H1 (cell line): ENCODE data around the gene ANKRD60. TPM values are rescaled to one million over a fixed set of nuclear protein-coding genes. Genes with fewer than 3 reads are reported as not detected.

ENCODE experiments used
- CTCF ChIA-PET: fragments of 300-600 bp; sonication (Branson Sonifier 250); formaldehyde crosslinking; loops from one replicate; lab custom pipeline; 2021; ENCODE audit not compliant: partially characterized antibody; lab: Charles Lee
- POLR2A ChIA-PET: fragments of 300-600 bp; sonication (Branson Sonifier 250); formaldehyde crosslinking; loops from one replicate; lab custom pipeline; 2021; ENCODE audit warnings: inconsistent platforms; ENCODE audit not compliant: partially characterized antibody; lab: Charles Lee
- DNase-seq, 2 experiments: peaks; one replicate each; pipeline versions ENCODE4 v3.0.0 to v3.0.0-alpha.2; 2010 to 2022; ENCODE audit warnings: low spot score in 2 of 2, low read depth in 1 of 2, mixed read lengths in 1 of 2
- FAIRE-seq: peaks from 2 replicates; lab custom pipeline; 2011; peaks lifted over from hg19 to GRCh38; lab: Jason Lieb, UNC
- H2AFZ ChIP-seq: 2 replicates; pipeline ENCODE4 v1.8.1; 2012; ENCODE audit warnings: low read length, inconsistent platforms
- H2AK5ac ChIP-seq: 2 replicates; pipeline ENCODE4 v1.6.1; 2013; ENCODE audit warnings: low read depth, low read length
- H2BK120ac ChIP-seq: replicated peaks from 2 replicates; pipeline ENCODE3; 2013; ENCODE audit warnings: low read depth, low read length, inconsistent platforms
- H2BK12ac ChIP-seq: 2 replicates; pipeline ENCODE4 v1.6.1; 2013; ENCODE audit warnings: low read depth, low read length
- H2BK15ac ChIP-seq: 2 replicates; pipeline ENCODE4 v1.6.1; 2013; ENCODE audit warnings: low read length
- H2BK20ac ChIP-seq: 2 replicates; pipeline ENCODE4 v1.6.1; 2013; ENCODE audit warnings: low read length
- H2BK5ac ChIP-seq: 2 replicates; pipeline ENCODE4 v1.6.1; 2013; ENCODE audit warnings: low read depth, low read length
- H3K14ac ChIP-seq: 2 replicates; pipeline ENCODE4 v1.6.1; 2013; ENCODE audit warnings: inconsistent platforms; ENCODE audit not compliant: insufficient read length
- H3K18ac ChIP-seq: 2 replicates; pipeline ENCODE4 v1.6.1; 2013; ENCODE audit warnings: low read length; ENCODE audit errors: extremely low read depth
- H3K23ac ChIP-seq: 2 replicates; pipeline ENCODE4 v1.6.1; 2013; ENCODE audit warnings: inconsistent platforms; ENCODE audit not compliant: insufficient read length
- H3K23me2 ChIP-seq: 2 replicates; pipeline ENCODE4 v1.6.1; 2013; ENCODE audit warnings: low read depth, low read length
- H3K27ac ChIP-seq: 2 replicates; pipeline ENCODE4 v1.6.1; 2011; ENCODE audit warnings: low read depth, low read length, inconsistent platforms
- H3K27me3 ChIP-seq, 4 experiments: replicated peaks in 1 of 4; 1 replicate in 1 of 4; 2 replicates in 3 of 4; pipeline versions ENCODE4 v1.6.1 to v1.8.1; 2011 to 2013; ENCODE audit warnings: low read length in 3 of 4, mild to moderate bottlenecking in 3 of 4, inconsistent platforms in 2 of 4, mixed read lengths in 2 of 4, moderate library complexity in 1 of 4; ENCODE audit not compliant: control insufficient read depth in 3 of 4, insufficient read depth in 3 of 4; ENCODE audit errors: extremely low read depth in 1 of 4
- H3K36me3 ChIP-seq, 4 experiments: 2 replicates each; pipeline versions ENCODE4 v1.6.1 to v1.8.1; 2011 to 2013; ENCODE audit warnings: mild to moderate bottlenecking in 4 of 4, low read length in 3 of 4, moderate library complexity in 2 of 4, control low read depth in 1 of 4, inconsistent platforms in 1 of 4; ENCODE audit not compliant: insufficient read depth in 4 of 4, control insufficient read depth in 2 of 4
- H3K4ac ChIP-seq: replicated peaks from 2 replicates; pipeline ENCODE3; 2013; ENCODE audit warnings: low read length, low read depth, mixed read lengths, inconsistent platforms; ENCODE audit not compliant: insufficient read length
- H3K4me1 ChIP-seq, 4 experiments: replicated peaks in 1 of 4; 1 replicate in 1 of 4; 2 replicates in 3 of 4; pipeline versions ENCODE4 v1.6.1 to v1.8.1; 2011 to 2013; ENCODE audit warnings: low read length in 3 of 4, inconsistent platforms in 2 of 4, mixed read lengths in 1 of 4; ENCODE audit not compliant: insufficient read depth in 4 of 4, control insufficient read depth in 3 of 4
- H3K4me2 ChIP-seq, 2 experiments: 2 replicates each; pipeline versions ENCODE4 v1.6.1 to v1.8.1; 2011 to 2013; ENCODE audit warnings: low read depth in 2 of 2, low read length in 2 of 2, control low read depth in 1 of 2, inconsistent platforms in 1 of 2, mild to moderate bottlenecking in 1 of 2; ENCODE audit not compliant: insufficient read depth in 1 of 2
- H3K4me3 ChIP-seq, 4 experiments: fragments of 200-600, 300-600 bp in 1 of 4; sonication (generic), shearing (Covaris generic), sonication (Bioruptor Twin) in 1 of 4; 2 replicates each; pipeline versions ENCODE4 v1.5.1 to v1.8.1; 2011 to 2016; ENCODE audit warnings: low read length in 4 of 4, low read depth in 3 of 4, control low read depth in 2 of 4, inconsistent platforms in 2 of 4, mild to moderate bottlenecking in 2 of 4, mixed read lengths in 1 of 4, moderate library complexity in 1 of 4; ENCODE audit not compliant: insufficient read depth in 2 of 4; ENCODE audit errors: extremely low read depth in 1 of 4
- H3K56ac ChIP-seq: replicated peaks from 2 replicates; pipeline ENCODE3; 2013; ENCODE audit warnings: low read depth, mild to moderate bottlenecking, mixed read lengths, low read length, inconsistent platforms; ENCODE audit not compliant: insufficient read length
- H3K79me1 ChIP-seq: 2 replicates; pipeline ENCODE4 v1.6.1; 2013; ENCODE audit warnings: low read depth, low read length, control low read depth
- H3K79me2 ChIP-seq, 2 experiments: 2 replicates each; pipeline versions ENCODE4 v1.6.1 to v1.8.1; 2012 to 2013; ENCODE audit warnings: low read length in 2 of 2, mild to moderate bottlenecking in 2 of 2, inconsistent platforms in 1 of 2; ENCODE audit not compliant: insufficient read depth in 2 of 2, control insufficient read depth in 1 of 2
- H3K9ac ChIP-seq, 4 experiments: replicated peaks in 1 of 4; 1 replicate in 1 of 4; 2 replicates in 3 of 4; pipeline versions ENCODE4 v1.6.1 to v1.8.1; 2011 to 2013; ENCODE audit warnings: low read depth in 3 of 4, low read length in 3 of 4, control low read depth in 2 of 4, mild to moderate bottlenecking in 2 of 4, moderate library complexity in 2 of 4, inconsistent platforms in 1 of 4; ENCODE audit errors: extremely low read depth in 1 of 4
- H3K9me3 ChIP-seq, 2 experiments: 2 replicates each; pipeline versions ENCODE4 v1.6.1 to v1.8.1; 2012 to 2013; ENCODE audit warnings: mild to moderate bottlenecking in 2 of 2, moderate library complexity in 2 of 2, control low read depth in 1 of 2, inconsistent platforms in 1 of 2, low read depth in 1 of 2, low read length in 1 of 2, mixed read lengths in 1 of 2; ENCODE audit not compliant: insufficient read depth in 2 of 2
- H4K20me1 ChIP-seq, 2 experiments: replicated peaks in 1 of 2; 2 replicates each; pipeline versions ENCODE3 to v1.8.1; 2011 to 2013; ENCODE audit warnings: inconsistent platforms in 2 of 2, low read length in 2 of 2, mild to moderate bottlenecking in 1 of 2; ENCODE audit not compliant: insufficient read depth in 2 of 2, control insufficient read depth in 1 of 2
- H4K5ac ChIP-seq: 2 replicates; pipeline ENCODE4 v1.6.1; 2013; ENCODE audit warnings: low read length, low read depth, mixed read lengths, inconsistent platforms; ENCODE audit not compliant: insufficient read length
- H4K8ac ChIP-seq: 2 replicates; pipeline ENCODE4 v1.8.0; 2013; ENCODE audit warnings: mild to moderate bottlenecking, moderate library complexity, low read length, inconsistent platforms; ENCODE audit not compliant: insufficient read depth; ENCODE audit errors: extremely low read depth
- H4K91ac ChIP-seq: replicated peaks from 2 replicates; pipeline ENCODE3; 2013; ENCODE audit warnings: low read length, mixed read lengths, inconsistent platforms; ENCODE audit not compliant: insufficient read length
- CTCF ChIP-seq, 3 experiments: IDR thresholded peaks; 1 replicate in 2 of 3; 2 replicates in 1 of 3; pipeline versions ENCODE4 v1.5.1 to v1.6.1; 2011; ENCODE audit warnings: low read length in 3 of 3, mild to moderate bottlenecking in 3 of 3, inconsistent platforms in 2 of 3, low read depth in 1 of 3, moderate library complexity in 1 of 3; ENCODE audit not compliant: insufficient read depth in 1 of 3; ENCODE audit errors: control extremely low read depth in 1 of 3
- RAD21 ChIP-seq, 2 experiments: IDR thresholded peaks in 1 of 2; conservative IDR thresholded peaks in 1 of 2; 2 replicates each; pipeline ENCODE4 v1.6.1; 2011; ENCODE audit warnings: low read depth in 2 of 2, low read length in 2 of 2, improper control_type of control experiment in 1 of 2, inconsistent platforms in 1 of 2, mild to moderate bottlenecking in 1 of 2, moderate library complexity in 1 of 2
- YY1 ChIP-seq: IDR thresholded peaks from 2 replicates; pipeline ENCODE4 v1.6.1; 2011; ENCODE audit warnings: low read depth, mild to moderate bottlenecking, low read length
- WGBS, 2 experiments: shearing (Covaris generic) in 1 of 2; methylation state at CpG; one replicate each; pipeline versions ENCODE4 v1.1.6 to v1.1.7; 2013 to 2015; ENCODE audit warnings: low lambda C conversion rate in 2 of 2, mixed read lengths in 2 of 2, inconsistent platforms in 1 of 2, low coverage in 1 of 2, missing lambda C conversion rate in 1 of 2; ENCODE audit not compliant: insufficient replicate concordance in 2 of 2, insufficient coverage in 1 of 2, insufficient read length in 1 of 2; ENCODE audit errors: extremely low coverage in 1 of 2, missing lambda C conversion rate in 1 of 2; 5-methylcytosine and 5-hydroxymethylcytosine counted together
- polyA plus RNA-seq, 7 experiments: library from polyadenylated mRNA; depleted of rRNA in 3 of 7; stranded (reverse) in 5 of 7; unstranded in 2 of 7; fragments of >200 nt in 5 of 7; fragments of 200-250 nt in 2 of 7; gene quantifications; 1 replicate in 5 of 7; 2 replicates in 1 of 7; 4 replicates in 1 of 7; pipeline versions ENCODE4 v1.2.1 to v1.2.3, GENCODE V29; 2011 to 2013; ENCODE audit warnings: missing spikeins in 2 of 7, mixed read lengths in 2 of 7
- total RNA-seq: library from RNA; stranded (reverse); fragmentation: NEBNext Ultra II Directional; extraction: Animal tissue kit (Norgen Biotek cat#: 25700); gene quantifications from 2 replicates; pipeline ENCODE4 v1.2.1, GENCODE V29; 2021

Gene ANKRD60
- total and polyA plus RNA-seq, 2 of the 8 experiments (the other 6 are each of a cell fraction or from before 2014, with no cell fraction given), result not detected

GRCh38 chr20:58192567-58192966 is 35.9 kb downstream of the ANKRD60 start:
- Histone ChIP-seq H3K23me2 (peaks cover 4% of the 10 kb centered on the region; the same call in 1 of the 2 replicates), H2BK15ac (no peak overlapping the region), H4K8ac (no peak overlapping the region), H3K9ac (no peak overlapping the region), H2AK5ac (no peak overlapping the region), H3K4me1 (no peaks in the 10 kb centered on the region), H2AFZ (no peak overlapping the region), H2BK20ac (no peak overlapping the region), H3K79me1 (no peaks in the 10 kb centered on the region), H3K4me3 (no peak overlapping the region), H2BK5ac (no peak overlapping the region), H3K9me3 (no peaks in the 10 kb centered on the region), H4K5ac (no peak overlapping the region), H3K56ac (no peak overlapping the region), H3K18ac (no peak overlapping the region), H3K23ac (no peak overlapping the region), H3K4me2 (no peak overlapping the region), H2BK12ac (no peak overlapping the region), H4K20me1 (no peaks in the 10 kb centered on the region), H2BK120ac (no peak overlapping the region), H3K4ac (no peak overlapping the region), H3K14ac (no peak overlapping the region), H4K91ac (no peak overlapping the region), H3K79me2 (no peaks in the 10 kb centered on the region), H3K27ac (no peak overlapping the region), H3K27me3 (no peaks in the 10 kb centered on the region), H3K36me3 (no peaks in the 10 kb centered on the region)
- POLR2A ChIA-PET, result no interaction called here
- no peak for TF ChIP-seq YY1
- TF ChIP-seq RAD21 (IDR thresholded peaks at IDR 0.05 in 1 of 2, conservative IDR thresholded peaks at IDR 0.05 in 1 of 2; ENCODE audit: low read depth in 2 of 2, low read length in 2 of 2), result peak; percentile 73 to 79
- TF ChIP-seq CTCF (IDR thresholded peaks at IDR 0.05; ENCODE audit: control extremely low read depth in 1 of 3, insufficient read depth in 1 of 3, low read depth in 1 of 3, low read length in 3 of 3), result peak; percentile 79 to 96 (median 81)
- peak in 1 of 2 experiments; percentile 87 for DNase-seq
- no peak for FAIRE-seq
- WGBS, 2 experiments, result 72% methylated on average over 5 of the region's 5 CpGs; no CpG with 5 or more reads in 1 of the 2 experiments
- CTCF ChIA-PET, result interaction anchor here (0.6 to 12.4 kb wide), 23 partner anchors 10 to 691 kb away, joined by 3 to 130 read pairs (median 4); no protein-coding TSS in a partner anchor
